ENCODE data around the gene CPZ. TPM values are rescaled to one million over a fixed set of nuclear protein-coding genes. Genes with fewer than 3 reads are reported as not detected.

Gene CPZ
- total and polyA plus RNA-seq, 10 of the 15 experiments (the other 5 are each of a cell fraction or from before 2014, with no cell fraction given) = not detected

DNA sequence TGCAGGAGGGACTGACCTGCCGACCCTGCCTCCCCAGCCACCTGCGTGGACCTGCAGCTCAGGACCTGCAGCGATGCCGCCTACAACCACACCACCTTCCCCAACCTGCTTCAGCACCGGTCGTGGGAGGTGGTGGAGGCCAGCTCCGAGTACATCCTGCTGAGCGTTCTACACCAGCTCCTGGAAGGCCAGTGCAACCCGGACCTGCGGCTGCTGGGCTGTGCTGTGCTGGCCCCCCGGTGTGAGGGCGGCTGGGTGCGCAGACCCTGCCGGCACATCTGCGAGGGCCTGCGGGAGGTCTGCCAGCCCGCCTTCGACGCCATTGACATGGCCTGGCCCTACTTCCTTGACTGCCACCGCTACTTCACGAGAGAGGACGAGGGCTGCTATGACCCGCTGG, 8.5 kb downstream of the CPZ start:
- 56% methylated on average over 23 of the region's 23 CpGs for WGBS (ENCODE audit: insufficient coverage, insufficient replicate concordance, low lambda C conversion rate, missing lambda C conversion rate)
- no peak overlapping the region for H3K4me2 ChIP-seq (ENCODE audit: control insufficient read depth, insufficient read depth)
- in situ Hi-C loops (cut with MboI) = no loop called here
- H2AFZ ChIP-seq (ENCODE audit: control insufficient read depth, low read depth, low read length) = no peak overlapping the region
- TF ChIP-seq LARP7 (IDR thresholded peaks at IDR 0.05) = no peak
- no peak for TF ChIP-seq ZNF384 (IDR thresholded peaks at IDR 0.05; ENCODE audit: borderline replicate concordance, low read depth, low read length)
- TF ChIP-seq, protein P1, sequence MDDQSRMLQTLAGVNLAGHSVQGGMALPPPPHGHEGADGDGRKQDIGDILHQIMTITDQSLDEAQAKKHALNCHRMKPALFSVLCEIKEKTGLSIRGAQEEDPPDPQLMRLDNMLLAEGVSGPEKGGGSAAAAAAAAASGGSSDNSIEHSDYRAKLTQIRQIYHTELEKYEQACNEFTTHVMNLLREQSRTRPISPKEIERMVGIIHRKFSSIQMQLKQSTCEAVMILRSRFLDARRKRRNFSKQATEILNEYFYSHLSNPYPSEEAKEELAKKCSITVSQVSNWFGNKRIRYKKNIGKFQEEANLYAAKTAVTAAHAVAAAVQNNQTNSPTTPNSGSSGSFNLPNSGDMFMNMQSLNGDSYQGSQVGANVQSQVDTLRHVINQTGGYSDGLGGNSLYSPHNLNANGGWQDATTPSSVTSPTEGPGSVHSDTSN (IDR thresholded peaks at IDR 0.05; ENCODE audit: insufficient replicate concordance, low read depth, low read length) = no peak
- TF ChIP-seq CBFB (IDR thresholded peaks at IDR 0.05; ENCODE audit: low read depth) = no peak
- TF ChIP-seq YY1 (IDR thresholded peaks at IDR 0.05; ENCODE audit: low read depth, low read length) = no peak
- no peak for TF ChIP-seq EED (IDR thresholded peaks at IDR 0.05; ENCODE audit: low read depth)
- no peak for TF ChIP-seq RUNX3 (IDR thresholded peaks at IDR 0.05; ENCODE audit: low read length)
- no peak for TF ChIP-seq JUNB (IDR thresholded peaks at IDR 0.05)
- no peak for TF ChIP-seq SUZ12 (IDR thresholded peaks at IDR 0.05; ENCODE audit: unreplicated experiment)
- no peak for TF ChIP-seq NFXL1 (IDR thresholded peaks at IDR 0.05; ENCODE audit: borderline replicate concordance)
- TF ChIP-seq, protein P2, sequence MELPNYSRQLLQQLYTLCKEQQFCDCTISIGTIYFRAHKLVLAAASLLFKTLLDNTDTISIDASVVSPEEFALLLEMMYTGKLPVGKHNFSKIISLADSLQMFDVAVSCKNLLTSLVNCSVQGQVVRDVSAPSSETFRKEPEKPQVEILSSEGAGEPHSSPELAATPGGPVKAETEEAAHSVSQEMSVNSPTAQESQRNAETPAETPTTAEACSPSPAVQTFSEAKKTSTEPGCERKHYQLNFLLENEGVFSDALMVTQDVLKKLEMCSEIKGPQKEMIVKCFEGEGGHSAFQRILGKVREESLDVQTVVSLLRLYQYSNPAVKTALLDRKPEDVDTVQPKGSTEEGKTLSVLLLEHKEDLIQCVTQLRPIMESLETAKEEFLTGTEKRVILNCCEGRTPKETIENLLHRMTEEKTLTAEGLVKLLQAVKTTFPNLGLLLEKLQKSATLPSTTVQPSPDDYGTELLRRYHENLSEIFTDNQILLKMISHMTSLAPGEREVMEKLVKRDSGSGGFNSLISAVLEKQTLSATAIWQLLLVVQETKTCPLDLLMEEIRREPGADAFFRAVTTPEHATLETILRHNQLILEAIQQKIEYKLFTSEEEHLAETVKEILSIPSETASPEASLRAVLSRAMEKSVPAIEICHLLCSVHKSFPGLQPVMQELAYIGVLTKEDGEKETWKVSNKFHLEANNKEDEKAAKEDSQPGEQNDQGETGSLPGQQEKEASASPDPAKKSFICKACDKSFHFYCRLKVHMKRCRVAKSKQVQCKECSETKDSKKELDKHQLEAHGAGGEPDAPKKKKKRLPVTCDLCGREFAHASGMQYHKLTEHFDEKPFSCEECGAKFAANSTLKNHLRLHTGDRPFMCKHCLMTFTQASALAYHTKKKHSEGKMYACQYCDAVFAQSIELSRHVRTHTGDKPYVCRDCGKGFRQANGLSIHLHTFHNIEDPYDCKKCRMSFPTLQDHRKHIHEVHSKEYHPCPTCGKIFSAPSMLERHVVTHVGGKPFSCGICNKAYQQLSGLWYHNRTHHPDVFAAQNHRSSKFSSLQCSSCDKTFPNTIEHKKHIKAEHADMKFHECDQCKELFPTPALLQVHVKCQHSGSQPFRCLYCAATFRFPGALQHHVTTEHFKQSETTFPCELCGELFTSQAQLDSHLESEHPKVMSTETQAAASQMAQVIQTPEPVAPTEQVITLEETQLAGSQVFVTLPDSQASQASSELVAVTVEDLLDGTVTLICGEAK (IDR thresholded peaks at IDR 0.05; ENCODE audit: borderline replicate concordance) = no peak
- no peak for TF ChIP-seq MXI1 (IDR thresholded peaks at IDR 0.05; ENCODE audit: low read depth, low read length)
- TF ChIP-seq SP1 (IDR thresholded peaks at IDR 0.05; ENCODE audit: low read depth, low read length) = no peak
- ChIA-PET SMC1A (ENCODE audit: uncharacterized antibody, unreplicated experiment) (no interaction called here), CTCF (no interaction called here), POLR2A (no interaction called here), RAD21 (ENCODE audit: unreplicated experiment) (no interaction called here)
- ATAC-seq (no peak), DNase-seq (ENCODE audit: low read depth, low spot score) (no peak), FAIRE-seq (no peak)
- no peaks in the 10 kb centered on the region for H3K79me2 ChIP-seq (ENCODE audit: control insufficient read depth, insufficient read depth, low read length)
- H3K4me1 ChIP-seq (ENCODE audit: control insufficient read depth, insufficient read depth, low read length) = no peaks in the 10 kb centered on the region
- H3K9ac ChIP-seq (ENCODE audit: control insufficient read depth, insufficient read depth, low read length) = no peak overlapping the region
- H4K20me1 ChIP-seq (ENCODE audit: control insufficient read depth, insufficient read depth) = no peaks in the 10 kb centered on the region
- intact Hi-C loops (cut with micrococcal nuclease; ENCODE audit: unreplicated experiment) = no loop called here
- H3K4me3 ChIP-seq = no peak overlapping the region
- no peak overlapping the region for H3K27ac ChIP-seq (ENCODE audit: control insufficient read depth, insufficient read depth)
- no TSS peak for BruUV-seq (replicated peaks)
- no peaks in the 10 kb centered on the region for H3K36me3 ChIP-seq (ENCODE audit: control insufficient read depth in 2 of 2, insufficient read depth in 2 of 2, low read length in 1 of 2)
- no peaks in the 10 kb centered on the region; a peak in 1 of 4 replicates for H3K27me3 ChIP-seq (replicated peaks in 1 of 2; ENCODE audit: control insufficient read depth in 2 of 2, insufficient read depth in 2 of 2, low read length in 1 of 2)
- no peaks in the 10 kb centered on the region for H3K9me3 ChIP-seq (replicated peaks; ENCODE audit: control insufficient read depth, insufficient read depth, low read length)

All from GM12878 (cell line).